D721Med (cell line): ENCODE results near the gene PRKCZ.
A peak's percentile ranks its signal among the peaks of the same experiment; 100 is the strongest.

Source experiments
- DNase-seq: peaks from one replicate; pipeline ENCODE4 v3.0.0; 2011; ENCODE audit warnings: low spot score; ENCODE audit not compliant: insufficient read length
- FAIRE-seq: peaks from 2 replicates; lab custom pipeline; 2011; peaks lifted over from hg19 to GRCh38; lab: Jason Lieb, UNC
- TF ChIP-seq, protein P1 (sequence below): IDR thresholded peaks from 2 replicates; pipeline ENCODE4 v1.5.1; 2012; ENCODE audit warnings: mild to moderate bottlenecking, control low read depth; ENCODE audit not compliant: insufficient read depth; ENCODE audit errors: missing control alignments

PRKCZ gene

DNA sequence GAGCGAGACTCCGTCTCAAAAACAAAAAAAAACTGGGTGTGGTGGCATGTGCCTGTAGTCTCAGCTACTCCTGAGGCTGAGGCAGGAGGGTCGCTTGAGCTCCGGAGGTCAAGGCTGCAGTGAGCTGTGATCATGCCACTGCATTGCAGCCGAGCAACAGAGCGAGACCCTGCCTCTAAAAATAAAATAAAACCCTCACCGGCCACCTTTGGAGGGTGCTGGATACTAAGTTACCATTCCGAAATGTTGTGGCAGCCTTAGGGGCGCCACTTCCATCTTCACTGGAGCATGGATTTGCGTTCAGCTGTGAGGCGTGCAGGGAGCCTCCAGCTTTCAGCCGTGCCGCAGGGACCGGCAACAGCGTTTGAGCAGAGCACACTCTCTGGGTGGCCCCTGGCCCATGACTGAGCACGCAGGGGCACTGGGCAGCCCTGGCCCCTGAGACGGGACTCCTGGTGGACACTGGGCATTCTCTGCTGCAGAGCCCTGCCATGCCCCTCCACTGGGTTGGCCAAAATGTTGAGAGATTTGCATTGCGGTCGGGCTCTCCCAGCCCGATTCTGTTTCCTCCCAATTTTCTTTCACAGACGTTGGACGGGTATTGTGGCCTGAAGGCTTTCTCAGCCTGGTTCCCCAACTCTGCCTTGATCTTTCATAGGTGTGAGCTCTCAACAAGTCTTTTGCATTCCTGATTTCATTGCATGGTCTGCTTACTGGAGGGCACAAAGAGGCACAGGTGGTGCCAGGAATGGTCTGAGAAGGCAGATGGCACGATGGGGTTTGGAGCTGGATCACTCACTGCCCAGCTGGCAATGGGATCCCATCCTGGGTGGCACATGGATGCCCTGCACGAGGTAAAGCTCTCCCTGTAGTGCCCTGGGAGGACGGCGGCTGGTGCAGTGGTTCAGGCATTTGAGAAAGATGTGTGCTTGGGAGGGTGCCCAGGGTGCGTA is 40.8 kb upstream of the PRKCZ start:
- FAIRE-seq (no peak), DNase-seq (no peak)
- TF ChIP-seq, protein P1, sequence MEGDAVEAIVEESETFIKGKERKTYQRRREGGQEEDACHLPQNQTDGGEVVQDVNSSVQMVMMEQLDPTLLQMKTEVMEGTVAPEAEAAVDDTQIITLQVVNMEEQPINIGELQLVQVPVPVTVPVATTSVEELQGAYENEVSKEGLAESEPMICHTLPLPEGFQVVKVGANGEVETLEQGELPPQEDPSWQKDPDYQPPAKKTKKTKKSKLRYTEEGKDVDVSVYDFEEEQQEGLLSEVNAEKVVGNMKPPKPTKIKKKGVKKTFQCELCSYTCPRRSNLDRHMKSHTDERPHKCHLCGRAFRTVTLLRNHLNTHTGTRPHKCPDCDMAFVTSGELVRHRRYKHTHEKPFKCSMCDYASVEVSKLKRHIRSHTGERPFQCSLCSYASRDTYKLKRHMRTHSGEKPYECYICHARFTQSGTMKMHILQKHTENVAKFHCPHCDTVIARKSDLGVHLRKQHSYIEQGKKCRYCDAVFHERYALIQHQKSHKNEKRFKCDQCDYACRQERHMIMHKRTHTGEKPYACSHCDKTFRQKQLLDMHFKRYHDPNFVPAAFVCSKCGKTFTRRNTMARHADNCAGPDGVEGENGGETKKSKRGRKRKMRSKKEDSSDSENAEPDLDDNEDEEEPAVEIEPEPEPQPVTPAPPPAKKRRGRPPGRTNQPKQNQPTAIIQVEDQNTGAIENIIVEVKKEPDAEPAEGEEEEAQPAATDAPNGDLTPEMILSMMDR = no peak

DNA sequence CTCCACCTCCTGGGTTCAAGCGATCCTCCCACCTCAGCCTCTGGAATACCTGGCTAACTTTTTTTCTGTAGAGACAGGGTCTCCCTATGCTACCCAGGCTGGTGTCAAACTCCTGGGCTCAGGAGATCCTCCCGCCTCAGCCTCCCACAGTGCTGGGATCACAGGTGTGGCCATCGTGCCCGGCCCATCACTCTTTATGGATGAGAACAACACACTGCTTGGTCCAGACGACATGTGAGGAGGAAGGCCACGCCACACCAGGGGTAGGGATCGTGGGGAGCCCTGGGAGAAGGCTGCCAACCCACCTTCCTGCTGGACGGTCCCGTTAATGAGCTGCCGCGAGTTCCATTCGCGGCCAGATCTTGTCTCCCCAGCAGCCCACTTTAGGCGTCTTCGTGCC is 36.0 kb upstream of the PRKCZ start:
- DNase-seq (no peak), FAIRE-seq (no peak)
- TF ChIP-seq, protein P1 = no peak

DNA sequence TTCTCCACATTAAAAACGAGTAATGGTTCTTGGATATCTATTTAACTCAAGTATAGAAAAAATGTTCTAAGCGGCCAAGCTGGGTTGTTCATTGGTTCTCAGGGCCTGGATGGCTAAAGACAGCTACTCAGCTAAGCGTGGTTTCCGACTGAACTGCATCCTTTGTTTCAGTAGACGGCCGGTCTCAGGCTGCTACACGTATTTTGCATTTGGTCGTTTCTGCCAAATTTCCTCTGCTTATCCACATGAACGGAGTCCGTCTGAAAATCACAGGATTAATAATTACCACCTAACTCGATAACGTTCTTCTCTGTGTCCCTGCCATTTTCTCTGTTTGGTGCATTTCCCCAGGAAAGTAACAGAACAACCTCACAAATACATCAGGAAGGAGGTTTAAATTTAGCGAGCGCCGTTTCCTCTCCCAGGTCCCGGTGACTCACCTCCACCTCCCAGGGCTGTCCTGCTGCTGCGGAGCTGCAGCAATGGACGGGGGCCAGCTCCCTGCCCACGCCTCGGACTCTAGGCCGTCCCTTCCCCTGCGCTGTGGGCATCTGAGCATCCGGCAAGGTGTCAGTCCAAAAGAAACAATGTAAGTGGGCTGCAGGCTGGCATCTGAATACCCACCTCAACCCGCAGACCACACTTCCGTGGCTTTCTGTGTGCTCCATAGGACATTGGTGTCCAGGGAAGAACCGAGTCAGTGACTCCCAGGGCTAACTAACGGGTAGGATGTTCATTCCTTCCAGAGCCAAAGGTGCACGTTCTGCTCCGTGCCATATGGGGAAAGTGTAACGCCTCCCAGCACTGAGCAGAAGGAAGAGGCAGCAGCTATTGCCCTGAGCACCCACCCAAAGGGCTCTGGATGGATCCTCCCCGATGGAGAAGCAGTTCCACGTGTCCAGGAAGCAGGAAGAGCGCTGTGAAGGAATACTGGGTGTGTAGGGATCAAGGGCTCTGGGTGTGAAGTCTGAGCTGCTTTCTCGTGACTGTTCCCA is 35.2 kb upstream of the PRKCZ start:
- TF ChIP-seq, protein P1 = no peak
- no peak for FAIRE-seq
- DNase-seq = no peak

DNA sequence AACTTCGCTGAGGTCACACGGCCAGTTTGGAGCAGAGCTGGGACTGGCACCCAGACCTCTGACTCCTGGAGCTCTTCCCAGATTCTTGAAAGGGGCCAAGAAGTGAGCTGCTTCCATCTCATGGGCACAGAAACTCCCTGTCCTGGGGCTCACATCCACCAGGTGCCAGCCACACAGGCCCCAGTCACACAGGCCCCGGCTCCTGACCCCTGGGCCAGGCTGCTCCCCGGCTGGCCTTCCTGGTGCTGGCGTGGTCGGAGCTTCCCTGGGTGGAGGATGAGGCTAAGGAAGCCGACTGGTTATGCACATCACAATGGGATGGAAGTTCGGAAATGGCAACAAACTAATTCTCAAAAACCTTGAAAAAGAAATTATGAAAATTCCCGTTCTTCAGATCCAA is 34.1 kb upstream of the PRKCZ start:
- TF ChIP-seq, protein P1 = no peak
- FAIRE-seq = no peak

DNA sequence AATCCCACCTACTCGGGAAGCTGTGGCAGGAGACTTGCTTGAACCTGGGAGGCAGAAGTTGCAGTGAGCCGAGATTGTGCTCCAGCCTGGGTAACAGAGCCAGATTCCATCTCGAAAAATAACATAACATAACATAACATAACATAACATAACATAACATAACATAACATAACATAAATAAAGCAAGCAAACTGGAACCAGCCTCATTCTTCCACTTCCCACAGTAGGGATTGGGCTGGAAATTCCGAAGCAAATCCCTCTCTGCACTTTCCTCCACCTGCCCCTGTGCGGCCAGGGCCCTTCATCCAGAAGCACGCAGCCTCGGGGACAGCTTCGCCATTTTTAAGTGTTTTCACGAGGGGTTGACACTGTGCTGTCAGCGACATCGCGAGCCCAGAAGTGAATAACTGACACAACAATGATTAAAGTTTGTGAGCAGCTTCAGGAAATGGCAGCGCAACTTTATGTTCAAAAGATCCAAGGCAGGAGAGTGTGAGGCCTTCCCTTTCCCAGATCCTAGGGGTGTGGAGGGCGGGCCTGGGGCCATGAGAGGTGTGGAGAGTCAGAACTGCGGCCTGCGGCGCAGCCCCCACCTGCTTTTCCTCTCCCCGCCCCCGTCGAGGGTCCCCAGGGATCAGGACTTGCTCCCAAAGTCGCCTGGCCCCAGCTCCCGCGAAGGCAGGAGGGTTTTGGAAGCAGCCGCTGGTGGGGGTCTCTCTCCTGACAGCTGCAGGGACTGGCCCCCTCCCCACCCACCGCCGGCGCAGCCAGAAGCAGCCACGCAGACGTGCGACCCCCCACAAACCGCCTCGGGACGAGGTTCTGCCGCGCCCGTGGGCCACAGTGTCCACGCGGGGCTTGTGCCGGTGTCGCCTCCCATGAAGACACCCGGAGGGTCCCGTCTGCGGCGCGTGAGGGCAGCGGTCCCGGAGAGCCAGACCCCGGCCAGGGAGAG is 31.7 kb upstream of the PRKCZ start:
- no peak for DNase-seq
- TF ChIP-seq, protein P1 = no peak
- no peak for FAIRE-seq

More for the DNA sequence above, 34.1 kb upstream of the PRKCZ start:
- DNase-seq = no peak

DNA sequence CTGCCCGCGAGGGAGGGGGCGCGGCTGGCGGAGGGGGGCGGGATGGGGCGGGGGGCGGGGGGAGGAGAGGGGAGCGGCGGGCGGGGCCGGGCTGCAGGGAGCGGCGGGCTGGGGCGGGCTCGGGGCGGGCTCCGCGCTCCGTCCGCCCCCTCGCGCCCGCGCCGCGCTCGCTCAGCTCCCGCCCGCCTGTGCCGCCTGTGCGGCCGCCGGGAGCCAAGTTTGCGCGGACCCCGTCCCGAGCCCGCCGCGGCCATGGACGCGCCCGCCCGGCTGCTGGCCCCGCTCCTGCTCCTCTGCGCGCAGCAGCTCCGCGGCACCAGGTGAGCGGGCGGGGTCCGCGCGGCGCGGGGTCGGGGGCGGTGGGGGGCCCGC is 31.1 kb upstream of the PRKCZ start, which contains the start of gene GABRD:
GABRD (plus strand) TSS at position 174 of the 372 bp plus-strand sequence; CDS start at position 253, 79 bp downstream.
- FAIRE-seq = no peak
- TF ChIP-seq, protein P1 = no peak
- DNase-seq = peak; percentile 53
